ENCODE data around the gene CDK19.

Gene CDK19

GRCh38 chr6:110703010-110703905 is 112.0 kb downstream of the CDK19 start:
- no peak overlapping the region for H3K4me3 ChIP-seq (ENCODE audit: low read depth, low read length)
- no peak for TF ChIP-seq POLR2A (IDR thresholded peaks at IDR 0.05; ENCODE audit: extremely low read depth, insufficient read length)
- TF ChIP-seq CTCF (IDR thresholded peaks at IDR 0.05; ENCODE audit: low read depth, low read length): no peak
- TF ChIP-seq MYC (IDR thresholded peaks at IDR 0.05; ENCODE audit: low read depth, low read length): no peak
- TF ChIP-seq MAX (IDR thresholded peaks at IDR 0.05; ENCODE audit: low read depth, low read length): no peak
- DNase-seq (ENCODE audit: low read depth): no peak

DNA sequence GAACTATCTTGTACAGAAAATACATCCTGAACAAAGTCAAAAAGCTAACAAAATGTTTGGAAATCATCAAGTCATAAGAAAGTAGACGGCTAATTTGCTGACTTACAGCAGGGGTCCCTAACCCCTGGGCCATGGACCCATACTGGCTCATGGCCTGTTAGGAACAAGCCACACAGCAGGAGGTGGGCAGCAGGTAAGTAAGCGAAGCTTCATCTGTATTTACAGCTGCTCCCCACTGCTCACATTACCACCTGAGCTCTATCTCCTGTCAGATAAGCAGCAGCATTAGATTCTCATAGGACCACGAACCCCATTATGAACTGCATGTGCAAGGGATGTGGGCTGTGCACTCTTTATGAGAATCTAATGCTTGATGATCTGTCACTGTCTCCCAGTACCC is 115.5 kb downstream of the CDK19 start:
- DNase-seq (ENCODE audit: low read depth): no peak
- H3K4me3 ChIP-seq (ENCODE audit: low read depth, low read length): no peak overlapping the region
- TF ChIP-seq POLR2A (IDR thresholded peaks at IDR 0.05; ENCODE audit: extremely low read depth, insufficient read length) (no peak), MAX (IDR thresholded peaks at IDR 0.05; ENCODE audit: low read depth, low read length) (no peak), CTCF (IDR thresholded peaks at IDR 0.05; ENCODE audit: low read depth, low read length) (no peak), MYC (IDR thresholded peaks at IDR 0.05; ENCODE audit: low read depth, low read length) (no peak)

DNA sequence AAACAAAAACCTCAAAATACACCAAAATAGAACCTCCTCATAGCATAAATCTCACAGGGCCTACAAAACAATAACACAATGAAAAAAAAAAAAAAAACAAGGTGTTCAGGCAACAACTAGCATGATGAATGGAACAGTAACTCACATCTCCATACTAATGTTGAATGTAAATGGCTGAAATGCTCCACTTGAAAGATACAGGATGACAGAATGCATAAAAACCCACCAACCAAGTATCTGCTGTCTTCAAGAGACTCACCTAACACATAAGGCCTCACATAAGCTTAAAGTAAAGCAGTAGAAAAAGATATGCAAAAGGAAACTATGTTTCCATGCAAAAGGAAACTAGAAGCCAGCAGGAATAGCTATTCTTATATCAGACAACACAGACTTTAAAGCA is 121.3 kb downstream of the CDK19 start:
- no peak for TF ChIP-seq MYC (IDR thresholded peaks at IDR 0.05; ENCODE audit: low read depth, low read length)
- TF ChIP-seq POLR2A (IDR thresholded peaks at IDR 0.05; ENCODE audit: extremely low read depth, insufficient read length): no peak
- TF ChIP-seq MAX (IDR thresholded peaks at IDR 0.05; ENCODE audit: low read depth, low read length): no peak
- no peak for TF ChIP-seq CTCF (IDR thresholded peaks at IDR 0.05; ENCODE audit: low read depth, low read length)
- DNase-seq (ENCODE audit: low read depth): no peak
- H3K4me3 ChIP-seq (ENCODE audit: low read depth, low read length): no peak overlapping the region

DNA sequence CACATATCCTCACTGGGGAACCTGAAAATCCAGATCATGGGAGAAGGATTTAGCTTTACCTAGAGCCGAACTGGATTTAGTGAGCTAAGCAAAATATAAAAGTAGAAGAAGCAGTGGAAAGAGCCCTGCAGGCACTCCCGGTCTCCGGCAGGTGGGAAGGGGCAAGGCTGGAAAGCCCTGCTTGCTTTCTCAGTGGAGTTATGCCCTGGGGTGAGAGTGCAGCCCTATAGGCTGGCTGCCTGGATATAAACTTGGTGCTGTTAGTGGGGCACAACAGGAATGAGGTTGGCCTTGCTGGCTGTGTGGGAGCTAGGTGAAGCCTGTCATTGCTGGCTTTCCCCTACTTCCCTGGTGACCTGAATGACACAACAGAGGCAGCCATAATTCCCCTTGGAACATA is 122.0 kb downstream of the CDK19 start:
- no peak overlapping the region for H3K4me3 ChIP-seq (ENCODE audit: low read depth, low read length)
- DNase-seq (ENCODE audit: low read depth): no peak
- TF ChIP-seq CTCF (IDR thresholded peaks at IDR 0.05; ENCODE audit: low read depth, low read length): no peak

GRCh38 chr6:110690916-110691315 is 124.4 kb downstream of the CDK19 start:
- no peak overlapping the region for H3K4me3 ChIP-seq (ENCODE audit: low read depth, low read length)
- DNase-seq (ENCODE audit: low read depth): no peak
- TF ChIP-seq POLR2A (IDR thresholded peaks at IDR 0.05; ENCODE audit: extremely low read depth, insufficient read length) (no peak), MAX (IDR thresholded peaks at IDR 0.05; ENCODE audit: low read depth, low read length) (no peak), CTCF (IDR thresholded peaks at IDR 0.05; ENCODE audit: low read depth, low read length) (no peak), MYC (IDR thresholded peaks at IDR 0.05; ENCODE audit: low read depth, low read length) (no peak)

All from NB4 (cell line).